Measurements from ENCODE around the gene KRTAP1-4.

DNA sequence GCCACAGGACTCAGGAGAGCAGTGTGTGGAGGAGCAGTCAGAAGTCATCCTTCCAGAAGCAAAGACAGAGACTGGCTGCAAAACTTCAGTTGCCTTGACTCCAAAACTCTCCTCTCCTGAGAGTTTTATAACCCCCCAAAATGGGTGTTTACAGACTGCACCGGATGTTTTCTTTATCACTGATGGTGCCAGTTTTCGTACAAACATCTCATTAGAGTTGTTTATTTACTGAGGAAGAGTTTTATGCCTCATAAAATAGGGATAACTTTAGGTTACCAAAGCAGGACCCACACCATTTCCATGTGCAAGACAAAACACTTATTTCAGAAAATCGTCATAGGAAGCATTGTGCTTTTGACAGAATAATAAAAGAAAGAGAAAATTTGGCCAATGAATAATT is 45.8 kb downstream of the KRTAP1-4 start, which contains the start of gene KRT40:
- TF ChIP-seq EP300 (IDR thresholded peaks at IDR 0.05; ENCODE audit: borderline replicate concordance) = no peak
- no peak for TF ChIP-seq CREB1 (IDR thresholded peaks at IDR 0.05; ENCODE audit: low read depth)
- TF ChIP-seq RAD21 (IDR thresholded peaks at IDR 0.05; ENCODE audit: low read depth) = no peak
- no peak for TF ChIP-seq TAF1 (IDR thresholded peaks at IDR 0.05; ENCODE audit: low read depth)
- TF ChIP-seq, protein P1, sequence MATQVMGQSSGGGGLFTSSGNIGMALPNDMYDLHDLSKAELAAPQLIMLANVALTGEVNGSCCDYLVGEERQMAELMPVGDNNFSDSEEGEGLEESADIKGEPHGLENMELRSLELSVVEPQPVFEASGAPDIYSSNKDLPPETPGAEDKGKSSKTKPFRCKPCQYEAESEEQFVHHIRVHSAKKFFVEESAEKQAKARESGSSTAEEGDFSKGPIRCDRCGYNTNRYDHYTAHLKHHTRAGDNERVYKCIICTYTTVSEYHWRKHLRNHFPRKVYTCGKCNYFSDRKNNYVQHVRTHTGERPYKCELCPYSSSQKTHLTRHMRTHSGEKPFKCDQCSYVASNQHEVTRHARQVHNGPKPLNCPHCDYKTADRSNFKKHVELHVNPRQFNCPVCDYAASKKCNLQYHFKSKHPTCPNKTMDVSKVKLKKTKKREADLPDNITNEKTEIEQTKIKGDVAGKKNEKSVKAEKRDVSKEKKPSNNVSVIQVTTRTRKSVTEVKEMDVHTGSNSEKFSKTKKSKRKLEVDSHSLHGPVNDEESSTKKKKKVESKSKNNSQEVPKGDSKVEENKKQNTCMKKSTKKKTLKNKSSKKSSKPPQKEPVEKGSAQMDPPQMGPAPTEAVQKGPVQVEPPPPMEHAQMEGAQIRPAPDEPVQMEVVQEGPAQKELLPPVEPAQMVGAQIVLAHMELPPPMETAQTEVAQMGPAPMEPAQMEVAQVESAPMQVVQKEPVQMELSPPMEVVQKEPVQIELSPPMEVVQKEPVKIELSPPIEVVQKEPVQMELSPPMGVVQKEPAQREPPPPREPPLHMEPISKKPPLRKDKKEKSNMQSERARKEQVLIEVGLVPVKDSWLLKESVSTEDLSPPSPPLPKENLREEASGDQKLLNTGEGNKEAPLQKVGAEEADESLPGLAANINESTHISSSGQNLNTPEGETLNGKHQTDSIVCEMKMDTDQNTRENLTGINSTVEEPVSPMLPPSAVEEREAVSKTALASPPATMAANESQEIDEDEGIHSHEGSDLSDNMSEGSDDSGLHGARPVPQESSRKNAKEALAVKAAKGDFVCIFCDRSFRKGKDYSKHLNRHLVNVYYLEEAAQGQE (IDR thresholded peaks at IDR 0.05; ENCODE audit: low read depth) = no peak
- TF ChIP-seq, protein P2, sequence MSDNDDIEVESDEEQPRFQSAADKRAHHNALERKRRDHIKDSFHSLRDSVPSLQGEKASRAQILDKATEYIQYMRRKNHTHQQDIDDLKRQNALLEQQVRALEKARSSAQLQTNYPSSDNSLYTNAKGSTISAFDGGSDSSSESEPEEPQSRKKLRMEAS (IDR thresholded peaks at IDR 0.05) = no peak
- TF ChIP-seq CEBPB (IDR thresholded peaks at IDR 0.05) = no peak
- no peak for TF ChIP-seq FOXM1 (IDR thresholded peaks at IDR 0.05; ENCODE audit: borderline replicate concordance, low read depth)
- TF ChIP-seq TCF12 (IDR thresholded peaks at IDR 0.05; ENCODE audit: low read depth) = no peak
- no peak for TF ChIP-seq TEAD4 (IDR thresholded peaks at IDR 0.05)
- TF ChIP-seq EGR1 (IDR thresholded peaks at IDR 0.05) = no peak
- TF ChIP-seq YY1 (IDR thresholded peaks at IDR 0.05; ENCODE audit: low read depth) = no peak
